Inflammatory macrophage treated with lipopolysaccharide for 1 hour (primary cell): ENCODE measurements around the gene MUCL3.

Experiments
- DNase-seq, 2 donors: peaks; one replicate each; pipeline ENCODE4 v3.0.0-alpha.2; 2020 to 2022

MUCL3 gene

DNA sequence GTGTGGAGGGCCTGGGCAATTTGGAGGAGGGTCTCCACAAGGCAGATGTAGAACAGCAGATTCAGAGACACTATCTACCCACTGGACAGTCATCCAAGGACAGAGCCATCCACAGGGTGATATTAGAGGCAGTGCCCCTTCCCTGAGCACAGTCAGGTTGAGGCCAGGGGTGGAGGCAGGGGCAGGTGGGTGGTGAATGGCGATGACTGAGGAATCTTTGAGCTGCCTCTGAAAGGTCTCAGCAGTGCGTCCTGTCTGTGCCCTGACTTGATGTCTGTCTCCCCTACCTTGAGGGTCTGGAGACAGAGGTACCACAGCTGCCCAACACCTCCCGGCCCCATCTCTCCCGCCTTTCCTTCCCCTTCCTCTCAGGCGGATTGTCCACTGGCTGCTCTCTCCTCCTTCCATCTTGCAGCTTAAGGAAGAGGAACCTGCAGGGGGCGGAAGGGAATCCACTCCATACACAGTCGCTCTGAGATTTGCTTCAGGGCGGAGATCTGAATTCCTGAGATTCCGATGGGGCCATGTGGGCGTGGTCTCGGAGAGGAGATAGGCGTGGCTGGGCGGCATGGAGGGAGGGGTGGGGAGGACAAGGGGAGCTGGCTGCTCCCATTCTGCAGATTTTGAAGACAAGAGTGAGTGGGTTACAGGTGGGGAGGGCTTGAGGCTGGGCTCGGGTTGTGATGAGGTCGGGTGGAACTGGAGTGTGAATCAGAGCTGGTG is 1.7 kb downstream of the MUCL3 start:
- DNase-seq = peak; percentile 21 to 48

GRCh38 chr6:30944051-30944450 is 3.3 kb downstream of the MUCL3 start:
- DNase-seq = no peak

DNA sequence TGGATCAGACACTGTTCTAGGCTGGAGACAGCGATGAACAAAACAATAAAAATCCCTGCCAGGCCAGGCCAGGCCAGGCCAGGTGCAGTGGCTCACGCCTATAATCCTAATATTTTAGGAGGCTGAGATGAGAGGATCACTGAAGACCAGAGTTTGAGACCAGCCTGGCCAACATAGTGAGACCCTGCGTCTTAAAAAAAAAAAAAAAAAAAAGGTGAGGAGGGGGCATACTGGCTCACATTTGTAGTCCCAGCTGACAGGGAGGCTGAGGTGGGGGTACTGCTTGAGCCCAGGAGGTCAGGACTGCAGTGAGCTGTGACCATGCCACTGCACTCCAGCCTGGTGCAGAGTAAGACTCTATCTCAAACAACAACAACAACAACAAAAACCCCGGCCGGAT is 4.5 kb downstream of the MUCL3 start:
- DNase-seq = no peak

DNA sequence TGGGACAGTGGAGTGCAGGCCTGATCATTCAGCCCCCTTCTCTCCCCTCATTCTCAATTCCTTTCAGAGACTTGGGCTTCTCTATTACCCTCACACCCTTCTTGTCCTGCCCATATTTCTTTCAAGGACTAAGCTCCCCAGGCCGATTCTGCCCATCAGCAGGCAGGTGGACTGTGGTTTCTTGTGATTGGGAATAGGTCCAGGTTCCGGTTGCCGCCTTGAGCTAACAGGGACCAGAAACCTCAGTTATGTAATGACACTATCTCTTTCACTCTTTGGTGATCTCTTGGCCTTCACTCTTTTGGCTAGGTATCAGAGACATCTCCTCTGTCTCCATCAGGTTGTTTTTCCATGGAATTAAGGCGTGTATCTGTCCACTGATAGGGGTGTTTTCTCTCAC is 6.5 kb downstream of the MUCL3 start:
- no peak for DNase-seq

DNA sequence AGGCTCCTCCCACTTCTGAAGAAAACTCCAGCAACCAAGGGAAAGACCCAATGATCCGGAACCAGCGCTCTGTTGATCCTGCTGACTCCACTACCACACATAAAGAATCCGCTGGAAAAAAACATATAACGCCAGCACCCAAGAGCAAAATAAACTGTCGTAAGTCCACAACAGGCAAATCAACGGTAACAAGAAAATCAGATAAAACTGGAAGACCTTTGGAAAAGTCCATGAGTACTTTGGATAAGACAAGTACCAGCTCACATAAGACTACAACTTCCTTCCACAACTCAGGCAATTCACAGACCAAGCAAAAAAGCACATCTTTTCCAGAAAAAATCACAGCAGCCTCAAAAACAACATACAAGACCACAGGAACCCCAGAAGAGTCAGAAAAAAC is 8.0 kb downstream of the MUCL3 start:
- DNase-seq = no peak

GRCh38 chr6:30951907-30952469 is 11.2 kb downstream of the MUCL3 start:
- DNase-seq = no peak

DNA sequence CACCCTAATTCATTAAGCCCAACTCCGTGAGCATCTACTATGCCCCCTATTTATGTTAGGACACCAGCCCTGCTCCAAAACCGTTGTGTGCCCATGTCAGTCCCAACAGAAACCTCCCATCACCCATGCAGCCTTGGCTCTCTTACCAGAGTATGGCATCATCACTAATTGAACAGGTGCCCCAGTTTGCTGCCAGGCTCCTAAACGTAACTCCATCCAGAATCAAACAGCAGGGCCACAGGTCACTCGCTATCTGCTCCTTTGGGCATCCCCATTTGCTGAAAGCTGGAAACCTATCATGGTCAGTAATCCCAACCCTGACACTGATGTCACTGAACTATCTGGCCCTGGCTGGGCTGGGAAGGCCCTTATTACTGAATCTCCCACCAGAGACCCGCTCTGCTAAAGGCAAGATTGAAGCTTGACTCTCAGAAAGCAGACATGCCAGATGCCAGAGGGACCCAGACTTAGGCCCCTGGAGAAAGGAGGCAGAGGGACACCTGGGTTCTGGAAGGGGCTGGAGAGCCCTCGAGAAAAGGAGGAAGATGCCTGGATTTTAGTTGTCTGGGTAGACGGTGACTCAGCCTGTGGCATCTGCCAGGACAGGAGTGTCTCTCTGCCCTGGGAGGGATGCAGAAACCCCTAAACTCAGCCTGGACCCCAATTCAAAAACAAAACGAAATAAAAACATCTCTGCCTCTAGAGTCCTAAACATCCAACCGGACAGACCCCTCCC is 14.0 kb downstream of the MUCL3 start:
- DNase-seq = no peak

- DNase-seq = peak; percentile 49
These were observed 14.7 kb downstream of the MUCL3 start for GRCh38 chr6:30955367-30956042.

GRCh38 chr6:30957716-30958115 is 16.9 kb downstream of the MUCL3 start:
- DNase-seq = no peak

- peak in 1 of 2 donors; percentile 17 for DNase-seq
These were observed 20.3 kb downstream of the MUCL3 start for GRCh38 chr6:30960907-30961673.

DNA sequence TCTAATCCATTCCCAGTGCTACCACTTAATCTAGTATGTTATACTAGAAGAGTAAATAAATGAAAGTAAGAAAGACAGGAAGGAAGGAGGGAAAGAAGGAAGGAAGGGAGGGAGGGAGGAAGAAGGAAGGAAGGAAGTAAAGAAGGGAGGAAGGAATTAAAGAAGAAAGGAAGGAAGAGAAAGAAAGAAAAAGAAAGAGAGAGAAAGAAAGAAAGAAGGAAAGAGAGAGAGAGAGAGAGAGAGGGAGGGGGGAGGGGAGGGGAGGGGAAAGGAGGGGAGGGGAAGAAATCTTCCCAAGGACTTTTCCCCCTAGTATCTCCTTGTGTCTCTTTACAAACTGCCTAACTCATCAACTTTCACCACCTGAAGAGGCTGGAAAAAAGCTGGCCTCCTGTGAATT is 21.9 kb downstream of the MUCL3 start:
- no peak for DNase-seq

DNA sequence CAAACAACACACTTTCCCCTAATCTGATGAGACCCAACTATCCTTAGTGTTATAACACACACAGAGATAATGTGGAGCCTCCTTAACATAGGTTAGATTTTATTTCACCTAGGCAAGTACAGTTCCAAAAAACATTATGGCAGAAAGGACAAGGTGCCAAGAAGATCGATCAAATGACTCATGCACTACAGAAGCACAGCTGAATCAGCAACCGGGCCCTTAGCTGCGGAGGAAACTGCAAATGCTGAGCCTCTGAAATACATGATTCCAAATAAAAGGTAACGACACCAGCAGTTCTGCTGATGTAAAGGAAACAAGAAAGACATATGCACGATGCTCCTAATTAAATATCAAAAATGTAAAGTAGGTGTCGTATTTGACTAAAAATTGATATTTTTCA is 22.9 kb downstream of the MUCL3 start:
- DNase-seq = no peak

DNA sequence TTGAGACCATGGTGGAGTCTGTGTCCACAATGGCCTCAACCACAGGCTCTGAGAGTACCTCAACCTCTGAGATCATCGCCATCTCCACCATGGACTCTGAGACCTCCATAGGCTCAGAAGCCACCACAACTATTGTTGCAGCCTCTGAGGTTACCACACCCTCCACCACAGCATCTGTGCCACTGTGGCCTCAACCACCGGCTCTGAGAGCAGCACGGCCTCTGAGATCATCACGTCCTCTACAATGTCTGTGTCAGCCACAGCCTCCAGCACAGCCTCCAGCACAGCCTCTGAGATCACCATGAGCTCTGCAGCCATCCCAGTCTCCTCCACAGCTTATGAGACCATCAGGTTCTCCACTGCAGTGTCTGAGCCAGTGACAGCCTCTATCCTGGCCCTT is 23.3 kb downstream of the MUCL3 start:
- no peak for DNase-seq

DNA sequence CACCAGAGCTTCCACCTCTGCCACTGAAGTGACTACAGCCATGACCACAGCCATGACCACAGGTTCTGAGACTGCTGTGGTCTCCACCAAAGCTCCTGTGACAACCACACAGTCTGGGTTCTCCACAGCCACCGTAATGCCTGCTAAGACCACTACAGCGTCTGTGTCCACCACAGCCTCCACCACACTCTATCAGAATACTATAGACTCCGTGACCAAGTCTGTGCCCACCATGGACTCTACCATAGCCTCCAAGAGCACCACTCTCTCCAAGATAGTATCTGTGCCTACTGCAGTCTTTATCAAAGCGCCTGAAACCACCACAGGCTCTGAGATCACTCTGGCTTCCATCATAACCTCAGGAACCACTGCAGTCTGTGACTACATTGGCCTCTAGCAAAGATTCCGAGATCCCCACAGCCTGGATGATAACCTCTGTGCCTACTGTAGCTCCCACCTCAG is 24.4 kb downstream of the MUCL3 start:
- DNase-seq = no peak

- DNase-seq = no peak
These were observed 25.4 kb downstream of the MUCL3 start for GRCh38 chr6:30966154-30966553.

DNA sequence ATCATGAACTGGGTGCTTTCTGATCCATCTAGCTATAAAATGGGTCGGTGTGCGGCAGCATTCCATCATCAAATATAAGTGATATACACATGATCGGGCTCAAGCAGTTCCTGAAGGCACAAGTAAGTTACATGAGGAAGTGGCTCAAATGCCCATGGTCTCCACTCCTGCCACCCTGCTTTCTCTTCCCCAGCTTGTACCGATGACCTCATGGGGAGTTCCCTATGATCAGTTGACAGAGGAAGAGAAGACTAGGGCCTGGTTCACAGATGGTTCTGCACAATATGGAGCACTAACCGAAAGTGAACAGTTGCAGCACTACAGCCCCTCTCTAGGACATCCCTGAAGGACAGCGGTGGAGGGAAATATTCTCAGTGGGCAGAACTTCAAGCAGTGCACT is 28.4 kb downstream of the MUCL3 start:
- DNase-seq = peak; percentile 77 to 87

GRCh38 chr6:30970946-30971345 is 30.2 kb downstream of the MUCL3 start:
- DNase-seq = no peak

DNA sequence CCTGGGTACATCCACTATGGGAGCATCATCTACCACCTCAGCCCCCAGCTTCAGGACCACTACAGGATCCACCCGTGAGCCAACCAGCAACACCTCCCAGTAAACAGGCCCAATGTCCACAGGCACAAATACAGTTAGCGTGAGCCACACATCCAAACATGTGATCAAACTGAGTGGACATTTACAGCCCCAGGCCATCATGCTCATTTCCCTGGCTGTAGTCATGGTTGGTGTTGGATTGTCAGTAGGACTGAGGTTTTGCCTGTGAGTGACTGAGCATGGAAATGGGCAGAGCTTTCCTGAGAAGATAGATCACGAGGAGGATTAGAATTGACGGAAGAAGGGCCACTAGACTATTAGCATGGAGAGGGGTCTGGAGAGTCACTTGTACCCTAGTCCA is 32.0 kb downstream of the MUCL3 start:
- DNase-seq = no peak

DNA sequence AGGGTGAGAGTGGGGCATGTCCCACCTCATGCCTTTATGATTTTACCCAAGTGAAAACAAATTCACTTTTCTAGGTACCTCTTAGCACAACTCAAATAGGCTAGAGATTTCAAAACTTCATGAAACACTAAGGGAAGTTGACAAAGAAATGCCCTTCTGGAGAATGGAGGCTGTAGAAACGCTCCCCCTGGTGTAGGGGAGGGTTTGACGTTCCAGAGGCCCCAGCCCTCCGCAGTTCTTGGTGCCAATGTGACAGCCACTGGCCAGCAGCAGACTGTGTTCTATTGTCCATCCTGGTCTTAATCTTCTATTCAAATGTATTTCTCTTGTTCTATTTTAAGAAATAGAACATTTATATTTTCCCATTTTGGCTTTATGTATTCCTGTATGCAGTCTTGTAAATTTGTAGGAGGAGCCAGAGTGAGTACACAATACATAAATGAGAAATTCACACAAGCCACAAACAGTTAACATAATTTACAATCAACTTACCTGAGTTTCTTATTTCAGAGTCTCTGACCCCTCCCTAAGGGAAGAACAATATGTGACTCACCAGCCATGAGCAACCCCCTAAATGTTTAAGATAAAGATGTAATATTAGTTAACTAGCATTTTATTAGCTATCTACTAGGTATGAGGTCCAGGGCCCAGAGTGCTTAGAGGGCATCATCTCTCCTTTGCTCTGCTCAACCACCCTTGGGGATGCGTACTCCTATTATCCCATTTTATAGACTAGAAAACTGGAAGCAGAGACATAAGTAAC is 33.9 kb downstream of the MUCL3 start:
- DNase-seq = no peak

DNA sequence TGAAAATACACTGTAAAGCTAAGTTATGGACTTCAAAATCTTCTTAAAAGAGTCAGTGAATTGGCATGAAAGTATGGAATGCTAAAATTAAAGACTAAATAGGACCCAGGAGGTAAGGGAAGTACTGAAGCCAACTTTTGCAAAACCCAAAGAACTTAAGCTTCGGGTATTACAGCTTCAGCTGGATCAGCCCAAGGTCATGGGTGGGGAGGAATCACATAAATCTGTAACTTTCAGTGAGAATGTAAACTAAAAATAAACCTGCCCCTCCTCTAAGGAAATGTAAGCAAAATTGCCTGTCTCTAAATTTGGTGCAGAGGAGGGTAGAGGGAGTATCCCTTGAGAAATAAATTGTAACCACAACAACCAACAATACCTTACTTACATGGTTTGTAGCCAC is 38.4 kb downstream of the MUCL3 start:
- no peak for DNase-seq

GRCh38 chr6:30979690-30980089 is 38.9 kb downstream of the MUCL3 start:
- DNase-seq = no peak
